Smooth muscle cell (in vitro differentiated cells): ENCODE measurements around the gene RAB36. TPM values are rescaled to one million over a fixed set of nuclear protein-coding genes. Genes with fewer than 3 reads are reported as not detected.

Source experiments
- DNase-seq: peaks from one replicate; lab custom pipeline; 2025; ENCODE audit not compliant: unreplicated experiment; lab: John Stamatoyannopoulos, UW
- H2AFZ ChIP-seq: fragments of 200-600 bp; sonication (generic); 2 replicates; pipeline ENCODE4 v1.6.0; 2016; ENCODE audit warnings: antibody characterized with exemption, low read depth, mild to moderate bottlenecking
- H3F3A ChIP-seq: fragments of 200-600 bp; sonication (generic); 2 replicates; pipeline ENCODE4 v1.6.0; 2017; ENCODE audit warnings: antibody characterized with exemption, low read depth
- H3K27ac ChIP-seq: fragments of 200-600 bp; sonication (generic); 2 replicates; pipeline ENCODE4 v1.5.1; 2016; ENCODE audit warnings: low read depth, mild to moderate bottlenecking
- H3K27me3 ChIP-seq: fragments of 200-600 bp; sonication (generic); 2 replicates; pipeline ENCODE4 v1.6.1; 2016; ENCODE audit warnings: low read depth, mild to moderate bottlenecking
- H3K36me3 ChIP-seq: fragments of 200-600 bp; sonication (generic); 2 replicates; pipeline ENCODE4 v1.5.1; 2016; ENCODE audit warnings: low read depth
- H3K4me1 ChIP-seq: fragments of 200-600 bp; sonication (generic); 2 replicates; pipeline ENCODE4 v1.5.1; 2016; ENCODE audit warnings: low read depth
- H3K4me2 ChIP-seq: fragments of 200-600 bp; sonication (generic); 2 replicates; pipeline ENCODE4 v1.6.0; 2016; ENCODE audit warnings: mild to moderate bottlenecking
- H3K4me3 ChIP-seq: fragments of 200-600 bp; sonication (generic); 2 replicates; pipeline ENCODE4 v1.5.1; 2016; ENCODE audit warnings: mild to moderate bottlenecking
- H3K79me2 ChIP-seq: fragments of 200-600 bp; sonication (generic); 2 replicates; pipeline ENCODE4 v1.6.0; 2016; ENCODE audit warnings: low read depth, mild to moderate bottlenecking
- H3K9ac ChIP-seq: fragments of 200-600 bp; sonication (generic); 2 replicates; pipeline ENCODE4 v1.6.0; 2016; ENCODE audit warnings: low read depth
- H3K9me3 ChIP-seq: fragments of 200-600 bp; sonication (generic); replicated peaks from 2 replicates; pipeline ENCODE4 v1.5.1; 2016; ENCODE audit warnings: low read depth
- H4K20me1 ChIP-seq: fragments of 200-600 bp; sonication (generic); 2 replicates; pipeline ENCODE4 v1.6.0; 2016; ENCODE audit warnings: low read depth
- WGBS: methylation state at CpG from one replicate; pipeline ENCODE4 v1.1.7; 2016; ENCODE audit warnings: low lambda C conversion rate; 5-methylcytosine and 5-hydroxymethylcytosine counted together
- polyA plus RNA-seq: library from polyadenylated mRNA; unstranded; fragments of >200 nt; fragmentation: Nextera tagmentation; extraction: Ambion mirVana; gene quantifications from 2 replicates; pipeline ENCODE4 v1.2.1, GENCODE V29; 2016
- total RNA-seq: library from RNA; depleted of rRNA; stranded (reverse); fragments of >200 nt; gene quantifications from 2 replicates; pipeline ENCODE4 v1.2.3, GENCODE V29; 2014
- TF ChIP-seq, protein P1 (sequence below): fragments of 200-600 bp; sonication (generic); IDR thresholded peaks from 2 replicates; pipeline ENCODE4 v1.5.1; 2017; ENCODE audit warnings: borderline replicate concordance, mild to moderate bottlenecking, antibody characterized with exemption; ENCODE audit not compliant: insufficient read depth, poor library complexity, severe bottlenecking

The RAB36 gene
- total and polyA plus RNA-seq, 2 experiments from 2014 or later, result 1.9 to 2.0 TPM

DNA sequence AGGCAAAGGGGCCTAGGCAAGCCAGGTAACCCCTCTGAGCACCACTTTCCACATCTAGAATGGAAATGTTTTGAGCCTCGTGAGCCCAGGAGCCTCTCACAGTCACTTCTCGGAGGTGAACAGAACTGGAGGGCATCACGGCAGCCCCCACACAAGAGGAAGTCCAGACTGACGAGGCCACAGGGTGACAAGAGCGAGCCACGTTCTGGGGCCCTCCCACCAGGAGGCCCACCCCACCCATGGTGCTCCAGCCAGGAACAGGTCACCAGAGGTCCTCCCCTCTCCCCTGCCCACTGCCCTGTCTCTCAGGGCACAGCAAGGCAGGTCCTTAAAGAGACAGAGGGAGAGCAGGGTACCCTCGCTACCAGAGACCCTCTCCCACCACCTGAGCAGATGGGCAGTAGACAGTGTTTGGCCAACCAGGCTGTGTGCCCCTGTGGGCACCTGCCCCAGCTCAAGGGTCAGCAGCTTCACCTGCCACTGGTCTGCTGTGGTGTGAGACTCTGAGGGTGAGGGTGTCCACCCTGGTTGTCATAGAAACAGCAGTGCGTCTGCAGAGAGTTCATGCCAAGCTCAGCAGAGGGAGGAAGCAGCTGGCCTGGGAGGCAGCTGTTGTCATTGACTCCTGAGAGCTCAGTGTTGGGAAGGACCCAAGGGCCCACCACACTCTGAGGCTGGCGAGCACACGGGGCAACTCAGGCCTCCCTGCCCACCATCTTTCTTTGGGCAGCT lies 34.9 kb upstream of the RAB36 start:
- no peaks in the 10 kb centered on the region for H3K9me3 ChIP-seq
- TF ChIP-seq, protein P1, sequence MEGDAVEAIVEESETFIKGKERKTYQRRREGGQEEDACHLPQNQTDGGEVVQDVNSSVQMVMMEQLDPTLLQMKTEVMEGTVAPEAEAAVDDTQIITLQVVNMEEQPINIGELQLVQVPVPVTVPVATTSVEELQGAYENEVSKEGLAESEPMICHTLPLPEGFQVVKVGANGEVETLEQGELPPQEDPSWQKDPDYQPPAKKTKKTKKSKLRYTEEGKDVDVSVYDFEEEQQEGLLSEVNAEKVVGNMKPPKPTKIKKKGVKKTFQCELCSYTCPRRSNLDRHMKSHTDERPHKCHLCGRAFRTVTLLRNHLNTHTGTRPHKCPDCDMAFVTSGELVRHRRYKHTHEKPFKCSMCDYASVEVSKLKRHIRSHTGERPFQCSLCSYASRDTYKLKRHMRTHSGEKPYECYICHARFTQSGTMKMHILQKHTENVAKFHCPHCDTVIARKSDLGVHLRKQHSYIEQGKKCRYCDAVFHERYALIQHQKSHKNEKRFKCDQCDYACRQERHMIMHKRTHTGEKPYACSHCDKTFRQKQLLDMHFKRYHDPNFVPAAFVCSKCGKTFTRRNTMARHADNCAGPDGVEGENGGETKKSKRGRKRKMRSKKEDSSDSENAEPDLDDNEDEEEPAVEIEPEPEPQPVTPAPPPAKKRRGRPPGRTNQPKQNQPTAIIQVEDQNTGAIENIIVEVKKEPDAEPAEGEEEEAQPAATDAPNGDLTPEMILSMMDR, result no peak
- H4K20me1 ChIP-seq, result no peaks in the 10 kb centered on the region
- H3K27ac ChIP-seq, result no peak overlapping the region
- no peaks in the 10 kb centered on the region for H3F3A ChIP-seq
- H3K36me3 ChIP-seq, result no peaks in the 10 kb centered on the region
- no peak overlapping the region for H3K9ac ChIP-seq
- no peak overlapping the region for H3K4me3 ChIP-seq
- no peak overlapping the region for H2AFZ ChIP-seq
- H3K27me3 ChIP-seq, result no peaks in the 10 kb centered on the region
- H3K4me1 ChIP-seq, result no peaks in the 10 kb centered on the region
- H3K79me2 ChIP-seq, result no peaks in the 10 kb centered on the region
- no peak for DNase-seq
- H3K4me2 ChIP-seq, result no peak overlapping the region
- WGBS, result 90% methylated on average over 10 of the region's 10 CpGs

DNA sequence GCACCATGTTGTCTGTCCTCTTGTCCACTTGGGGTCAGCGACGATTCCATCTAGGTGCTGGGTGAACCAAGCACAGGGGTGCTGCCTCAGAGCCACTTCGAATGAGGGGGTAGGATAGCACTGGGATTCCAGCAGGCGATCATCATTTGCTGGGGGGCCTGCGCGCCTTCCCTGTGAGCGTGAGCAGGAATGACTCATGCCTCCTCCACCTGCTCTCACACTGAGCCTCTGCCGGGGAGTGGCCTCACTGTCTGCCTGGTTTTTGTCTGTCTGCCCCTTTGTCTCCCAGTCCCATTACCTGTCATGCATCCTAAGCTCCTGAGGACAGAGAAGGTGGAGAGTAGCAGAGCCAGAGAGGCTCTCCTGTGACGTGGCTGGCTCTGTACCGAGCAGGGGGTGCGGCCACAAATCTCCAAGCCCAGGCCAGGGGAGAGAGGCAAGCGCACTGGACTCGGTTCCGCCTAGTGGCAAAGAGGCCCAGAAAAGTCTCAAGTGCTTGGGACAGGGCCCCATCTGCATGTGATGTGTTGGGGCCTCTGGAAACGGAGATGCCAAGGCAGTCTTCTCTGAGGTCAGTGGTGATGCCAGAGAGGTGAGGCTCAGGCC lies 34.3 kb upstream of the RAB36 start:
- H3K4me1 ChIP-seq, result no peaks in the 10 kb centered on the region
- no peak overlapping the region for H2AFZ ChIP-seq
- no peaks in the 10 kb centered on the region for H3K36me3 ChIP-seq
- H3K27ac ChIP-seq, result no peak overlapping the region
- H4K20me1 ChIP-seq, result no peaks in the 10 kb centered on the region
- H3F3A ChIP-seq, result no peaks in the 10 kb centered on the region
- no peak for DNase-seq
- no peak overlapping the region for H3K4me2 ChIP-seq
- no peaks in the 10 kb centered on the region for H3K79me2 ChIP-seq
- no peak overlapping the region for H3K9ac ChIP-seq
- 67% methylated on average over 15 of the region's 15 CpGs for WGBS
- H3K4me3 ChIP-seq, result no peak overlapping the region
- TF ChIP-seq, protein P1, result no peak
- H3K9me3 ChIP-seq, result no peaks in the 10 kb centered on the region
- H3K27me3 ChIP-seq, result no peaks in the 10 kb centered on the region

DNA sequence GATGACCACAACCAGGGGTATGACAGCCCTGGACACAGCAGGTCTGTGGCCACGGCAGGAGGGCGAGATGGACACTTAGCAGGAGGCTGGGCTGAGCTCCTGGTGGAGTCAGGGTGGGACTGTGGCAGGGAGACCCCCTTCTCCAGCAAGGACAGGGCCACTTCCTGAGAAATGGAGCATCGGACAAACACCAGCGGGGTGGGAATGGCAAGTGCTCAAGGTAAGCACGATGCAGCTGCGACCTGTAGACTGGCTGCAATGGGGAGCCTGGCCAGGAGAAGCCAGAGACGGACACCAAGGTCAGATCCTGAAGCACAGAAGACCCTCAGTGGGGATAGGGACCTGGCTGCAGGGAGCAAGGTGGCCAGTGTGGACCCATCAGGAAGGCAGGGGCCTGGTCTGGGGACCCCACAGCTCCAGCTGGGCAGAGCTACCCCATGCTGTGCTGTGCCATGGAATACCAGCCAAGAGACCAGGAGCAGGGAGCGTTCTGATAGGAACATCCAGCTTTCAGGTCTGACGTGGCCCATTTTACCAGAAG lies 32.7 kb upstream of the RAB36 start:
- Histone ChIP-seq H4K20me1 (no peaks in the 10 kb centered on the region), H3K79me2 (no peaks in the 10 kb centered on the region), H3F3A (no peaks in the 10 kb centered on the region), H3K36me3 (no peaks in the 10 kb centered on the region), H3K9me3 (no peaks in the 10 kb centered on the region), H3K27ac (no peak overlapping the region), H3K4me2 (no peak overlapping the region), H3K4me3 (no peak overlapping the region), H3K27me3 (no peaks in the 10 kb centered on the region), H3K9ac (no peak overlapping the region), H2AFZ (no peak overlapping the region), H3K4me1 (no peaks in the 10 kb centered on the region)
- 87% methylated on average over 9 of the region's 9 CpGs for WGBS
- TF ChIP-seq, protein P1, result no peak
- no peak for DNase-seq
